ENCODE results near the gene PHOX2A.

- TF ChIP-seq POLR2AphosphoS5 (IDR thresholded peaks at IDR 0.05; ENCODE audit: borderline replicate concordance, low read depth, low read length): no peak; the same call in 1 of the 2 replicates
- TF ChIP-seq EZH2 (IDR thresholded peaks at IDR 0.05): no peak
- no peak for TF ChIP-seq FOXP2 (optimal IDR thresholded peaks at IDR 0.05; ENCODE audit: control extremely low read depth, extremely low read length, insufficient read depth)
Measured at GRCh38 chr11:72224564-72225410, 19.2 kb downstream of the PHOX2A start, which contains the start of gene INPPL1.
